ENCODE data around the gene CD2AP. TPM values are rescaled to one million over a fixed set of nuclear protein-coding genes. Genes with fewer than 3 reads are reported as not detected.

The CD2AP gene
- total RNA-seq, 1 experiment from 2014 or later, result 43.8 TPM

GRCh38 chr6:47525330-47526057 is 47.9 kb downstream of the CD2AP start:
- no TSS peak for BruUV-seq (replicated peaks)
- no peak overlapping the region for H2AFZ ChIP-seq (ENCODE audit: low read depth, low read length, poor library complexity, severe bottlenecking)
- no peak overlapping the region for H3K4me3 ChIP-seq (replicated peaks in 1 of 2; ENCODE audit: low read depth in 1 of 2, low read length in 2 of 2)
- no peak overlapping the region for H3K27ac ChIP-seq (ENCODE audit: low read depth, low read length)
- no peaks in the 10 kb centered on the region; a peak in 1 of 4 replicates for H3K36me3 ChIP-seq (ENCODE audit: control insufficient read depth in 1 of 2, insufficient read depth in 2 of 2, low read length in 2 of 2)
- no peaks in the 10 kb centered on the region for H3K27me3 ChIP-seq (ENCODE audit: insufficient read depth, low read length)
- no peak for TF ChIP-seq JUND (IDR thresholded peaks at IDR 0.05)
- TF ChIP-seq TCF7L2 (IDR thresholded peaks at IDR 0.05; ENCODE audit: borderline replicate concordance, extremely low read depth, insufficient read depth, insufficient read length), result no peak
- H3K79me2 ChIP-seq (ENCODE audit: insufficient read depth, low read length), result peaks cover 97% of the 10 kb centered on the region
- H3K9me3 ChIP-seq (ENCODE audit: control insufficient read depth in 1 of 2, insufficient read depth in 1 of 2, low read depth in 1 of 2, low read length in 2 of 2), result no peaks in the 10 kb centered on the region
- intact Hi-C loops (cut with micrococcal nuclease), result no loop called here
- H4K20me1 ChIP-seq (ENCODE audit: insufficient read depth), result peaks cover 5% of the 10 kb centered on the region; the same call in 1 of the 2 replicates
- H3K4me2 ChIP-seq (ENCODE audit: low read length), result no peak overlapping the region
- H3K4me1 ChIP-seq (ENCODE audit: control insufficient read depth in 1 of 2, insufficient read depth in 2 of 2, low read length in 2 of 2), result no peaks in the 10 kb centered on the region
- no peaks in the 10 kb centered on the region for H3K9me2 ChIP-seq (ENCODE audit: insufficient read depth)
- RAD21 ChIA-PET (ENCODE audit: low non-redundant PET in 1 of 2, low total read pairs in 2 of 2, uncharacterized antibody in 2 of 2, unreplicated experiment in 2 of 2), result no interaction called here
- ATAC-seq, result no peak
- POLR2A ChIA-PET, result no interaction called here
- CTCF ChIA-PET, result no interaction called here
- no peak for DNase-seq (ENCODE audit: low read depth, low spot score)
- no peak overlapping the region for H3K9ac ChIP-seq (ENCODE audit: low read length)

DNA sequence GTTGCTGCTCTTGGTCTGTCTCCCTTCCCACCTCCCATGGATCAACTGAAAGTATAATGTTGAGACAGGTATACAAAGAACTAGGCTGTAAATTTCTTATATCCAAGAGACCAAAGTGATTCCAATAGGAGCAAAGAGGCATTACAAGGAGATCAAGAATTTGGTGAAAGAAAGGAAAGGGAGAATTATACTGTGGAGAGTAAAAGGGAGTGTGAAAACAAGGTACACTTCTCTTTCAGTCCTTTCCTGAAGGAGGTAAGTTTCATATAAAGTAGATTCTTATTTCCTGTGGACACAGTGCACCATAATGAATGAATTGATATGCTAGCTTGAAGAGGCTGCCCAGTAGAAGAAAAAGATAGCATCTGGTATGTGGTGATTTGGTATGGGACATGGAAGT is 49.7 kb downstream of the CD2AP start:
- CTCF ChIA-PET, result no interaction called here
- POLR2A ChIA-PET, result no interaction called here
- TF ChIP-seq SRF (IDR thresholded peaks at IDR 0.05; ENCODE audit: low read depth) (no peak), YY1 (IDR thresholded peaks at IDR 0.05; ENCODE audit: extremely low read depth, insufficient replicate concordance, low read depth, low read length) (no peak), JUND (IDR thresholded peaks at IDR 0.05) (no peak), ZFX (IDR thresholded peaks at IDR 0.05) (no peak), MAX (IDR thresholded peaks at IDR 0.05) (no peak), EZH2phosphoT487 (IDR thresholded peaks at IDR 0.05; ENCODE audit: borderline replicate concordance) (no peak), EZH2 (IDR thresholded peaks at IDR 0.05) (no peak), SP1 (IDR thresholded peaks at IDR 0.05; ENCODE audit: low read depth) (no peak), ELF1 (IDR thresholded peaks at IDR 0.05; ENCODE audit: borderline replicate concordance, low read depth) (no peak), TCF7L2 (IDR thresholded peaks at IDR 0.05; ENCODE audit: borderline replicate concordance, extremely low read depth, insufficient read depth, insufficient read length) (no peak), CEBPB (IDR thresholded peaks at IDR 0.05; ENCODE audit: low read depth) (no peak), CBX3 (IDR thresholded peaks at IDR 0.05; ENCODE audit: low read depth) (no peak), POLR2AphosphoS5 (IDR thresholded peaks at IDR 0.05; ENCODE audit: low read depth, low read length) (no peak), ZBTB33 (IDR thresholded peaks at IDR 0.05; ENCODE audit: extremely low read depth, insufficient replicate concordance, low read length) (no peak)
- TF ChIP-seq, protein P1, sequence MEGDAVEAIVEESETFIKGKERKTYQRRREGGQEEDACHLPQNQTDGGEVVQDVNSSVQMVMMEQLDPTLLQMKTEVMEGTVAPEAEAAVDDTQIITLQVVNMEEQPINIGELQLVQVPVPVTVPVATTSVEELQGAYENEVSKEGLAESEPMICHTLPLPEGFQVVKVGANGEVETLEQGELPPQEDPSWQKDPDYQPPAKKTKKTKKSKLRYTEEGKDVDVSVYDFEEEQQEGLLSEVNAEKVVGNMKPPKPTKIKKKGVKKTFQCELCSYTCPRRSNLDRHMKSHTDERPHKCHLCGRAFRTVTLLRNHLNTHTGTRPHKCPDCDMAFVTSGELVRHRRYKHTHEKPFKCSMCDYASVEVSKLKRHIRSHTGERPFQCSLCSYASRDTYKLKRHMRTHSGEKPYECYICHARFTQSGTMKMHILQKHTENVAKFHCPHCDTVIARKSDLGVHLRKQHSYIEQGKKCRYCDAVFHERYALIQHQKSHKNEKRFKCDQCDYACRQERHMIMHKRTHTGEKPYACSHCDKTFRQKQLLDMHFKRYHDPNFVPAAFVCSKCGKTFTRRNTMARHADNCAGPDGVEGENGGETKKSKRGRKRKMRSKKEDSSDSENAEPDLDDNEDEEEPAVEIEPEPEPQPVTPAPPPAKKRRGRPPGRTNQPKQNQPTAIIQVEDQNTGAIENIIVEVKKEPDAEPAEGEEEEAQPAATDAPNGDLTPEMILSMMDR (IDR thresholded peaks at IDR 0.05 in 2 of 3, conservative IDR thresholded peaks at IDR 0.05 in 1 of 3; ENCODE audit: borderline replicate concordance in 1 of 3, insufficient read depth in 1 of 3, low read depth in 2 of 3, low read length in 2 of 3), result no peak
- TF ChIP-seq, protein P2, sequence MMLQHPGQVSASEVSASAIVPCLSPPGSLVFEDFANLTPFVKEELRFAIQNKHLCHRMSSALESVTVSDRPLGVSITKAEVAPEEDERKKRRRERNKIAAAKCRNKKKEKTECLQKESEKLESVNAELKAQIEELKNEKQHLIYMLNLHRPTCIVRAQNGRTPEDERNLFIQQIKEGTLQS (IDR thresholded peaks at IDR 0.05), result no peak

More for the DNA sequence above, 49.7 kb downstream of the CD2AP start:
- no peaks in the 10 kb centered on the region; a peak in 1 of 4 replicates for H3K36me3 ChIP-seq (ENCODE audit: control insufficient read depth in 1 of 2, insufficient read depth in 2 of 2, low read length in 2 of 2)
- H3K4me2 ChIP-seq (ENCODE audit: low read length), result no peak overlapping the region
- DNase-seq (ENCODE audit: low read depth, low spot score) (no peak), ATAC-seq (no peak)
- intact Hi-C loops (cut with micrococcal nuclease), result no loop called here
- peaks cover 5% of the 10 kb centered on the region; the same call in 1 of the 2 replicates for H4K20me1 ChIP-seq (ENCODE audit: insufficient read depth)
- H3K27me3 ChIP-seq (ENCODE audit: insufficient read depth, low read length), result no peaks in the 10 kb centered on the region
- H3K4me3 ChIP-seq (replicated peaks in 1 of 2; ENCODE audit: low read depth in 1 of 2, low read length in 2 of 2), result no peak overlapping the region
- no peak overlapping the region for H3K9ac ChIP-seq (ENCODE audit: low read length)
- peaks cover 95% of the 10 kb centered on the region for H3K79me2 ChIP-seq (ENCODE audit: insufficient read depth, low read length)
- no peaks in the 10 kb centered on the region for H3K9me2 ChIP-seq (ENCODE audit: insufficient read depth)
- H2AFZ ChIP-seq (ENCODE audit: low read depth, low read length, poor library complexity, severe bottlenecking), result no peak overlapping the region
- no peaks in the 10 kb centered on the region for H3K4me1 ChIP-seq (ENCODE audit: control insufficient read depth in 1 of 2, insufficient read depth in 2 of 2, low read length in 2 of 2)
- H3K9me3 ChIP-seq (ENCODE audit: control insufficient read depth in 1 of 2, insufficient read depth in 1 of 2, low read depth in 1 of 2, low read length in 2 of 2), result no peaks in the 10 kb centered on the region
- H3K27ac ChIP-seq (ENCODE audit: low read depth, low read length), result no peak overlapping the region
- BruUV-seq (replicated peaks), result no TSS peak
- RAD21 ChIA-PET (ENCODE audit: low non-redundant PET in 1 of 2, low total read pairs in 2 of 2, uncharacterized antibody in 2 of 2, unreplicated experiment in 2 of 2), result no interaction called here
